OCI-LY7 (cell line): Measurements from ENCODE around the gene SRSF9.

Source experiments
- EZH2phosphoT487 ChIP-seq: fragments of 200-600 bp; sonication (generic); IDR thresholded peaks from 2 replicates; pipeline ENCODE4 v1.6.1; 2018; ENCODE audit warnings: low read depth, borderline replicate concordance, mild to moderate bottlenecking, mixed run types, antibody characterized with exemption, low read length, moderate library complexity, mixed read lengths
- TF ChIP-seq, protein P1 (sequence below): fragments of 200-600 bp; sonication (generic); conservative IDR thresholded peaks from 2 replicates; pipeline ENCODE4 v1.5.1; 2014; ENCODE audit warnings: mild to moderate bottlenecking, antibody characterized with exemption, low read length, moderate library complexity, mixed read lengths

DNA sequence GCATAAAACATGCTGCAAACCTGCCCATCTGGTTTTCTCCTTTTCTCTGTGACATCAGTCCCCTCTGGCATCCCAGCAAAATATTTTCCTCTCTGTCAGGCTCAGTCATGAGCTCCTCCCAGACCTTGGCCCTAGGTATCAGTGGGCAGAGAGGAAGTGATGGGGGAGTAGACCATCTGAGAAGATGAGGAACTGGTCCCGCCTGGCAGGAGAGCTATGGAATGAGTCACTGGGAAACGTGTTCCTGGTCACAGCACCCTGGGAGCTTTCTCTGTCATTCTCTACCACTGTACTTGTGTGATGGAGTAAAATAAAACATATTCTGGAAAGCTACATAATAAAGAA lies 5.0 kb upstream of the SRSF9 start:
- TF ChIP-seq, protein P1, sequence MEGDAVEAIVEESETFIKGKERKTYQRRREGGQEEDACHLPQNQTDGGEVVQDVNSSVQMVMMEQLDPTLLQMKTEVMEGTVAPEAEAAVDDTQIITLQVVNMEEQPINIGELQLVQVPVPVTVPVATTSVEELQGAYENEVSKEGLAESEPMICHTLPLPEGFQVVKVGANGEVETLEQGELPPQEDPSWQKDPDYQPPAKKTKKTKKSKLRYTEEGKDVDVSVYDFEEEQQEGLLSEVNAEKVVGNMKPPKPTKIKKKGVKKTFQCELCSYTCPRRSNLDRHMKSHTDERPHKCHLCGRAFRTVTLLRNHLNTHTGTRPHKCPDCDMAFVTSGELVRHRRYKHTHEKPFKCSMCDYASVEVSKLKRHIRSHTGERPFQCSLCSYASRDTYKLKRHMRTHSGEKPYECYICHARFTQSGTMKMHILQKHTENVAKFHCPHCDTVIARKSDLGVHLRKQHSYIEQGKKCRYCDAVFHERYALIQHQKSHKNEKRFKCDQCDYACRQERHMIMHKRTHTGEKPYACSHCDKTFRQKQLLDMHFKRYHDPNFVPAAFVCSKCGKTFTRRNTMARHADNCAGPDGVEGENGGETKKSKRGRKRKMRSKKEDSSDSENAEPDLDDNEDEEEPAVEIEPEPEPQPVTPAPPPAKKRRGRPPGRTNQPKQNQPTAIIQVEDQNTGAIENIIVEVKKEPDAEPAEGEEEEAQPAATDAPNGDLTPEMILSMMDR = no peak
- TF ChIP-seq EZH2phosphoT487 = no peak
